ENCODE data around the gene ADGRG1. TPM values are rescaled to one million over a fixed set of nuclear protein-coding genes. Genes with fewer than 3 reads are reported as not detected.

Gene ADGRG1
- total RNA-seq, 2 donors from 2014 or later, result 10.7 to 34.3 TPM

DNA sequence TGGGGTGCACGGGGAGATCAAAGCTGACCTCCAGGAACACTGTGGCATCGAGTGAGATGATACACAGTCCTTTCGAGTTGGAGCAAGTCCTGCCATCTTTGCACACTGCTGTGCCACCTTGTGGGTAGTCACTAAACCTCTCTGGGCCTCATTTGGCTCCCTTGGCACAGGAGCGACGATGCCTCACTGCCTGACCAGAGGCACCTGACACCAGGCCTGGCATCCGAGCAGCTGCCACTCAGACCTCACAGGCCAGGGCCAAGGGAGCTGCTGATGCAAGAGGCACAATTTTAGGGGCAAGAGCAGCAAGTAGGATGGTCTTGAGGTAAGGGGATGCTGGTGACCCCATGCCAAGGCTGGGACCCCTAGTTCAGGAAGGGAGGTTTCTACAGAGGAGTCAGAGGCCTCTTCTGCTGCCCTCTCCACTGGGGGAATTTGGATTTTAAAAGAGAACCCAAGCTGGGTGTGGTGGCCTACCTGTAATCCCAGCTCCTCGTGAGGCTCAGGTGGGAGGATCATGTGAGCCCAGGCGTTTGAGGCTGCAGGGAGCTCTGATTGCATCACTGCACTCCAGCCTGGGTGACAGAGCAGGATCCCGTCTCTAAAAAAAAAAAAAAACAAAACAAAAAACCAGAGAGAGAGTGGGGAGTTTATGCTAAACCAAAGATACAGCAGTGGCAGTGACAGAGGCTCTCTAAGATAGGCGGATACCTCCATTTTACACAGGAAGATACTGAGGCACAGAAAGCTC is 6.7 kb upstream of the ADGRG1 start:
- Mint-ChIP-seq H3K36me3 (ENCODE audit: low read depth) (no peaks in the 10 kb centered on the region), H3K4me3 (no peak overlapping the region), H3K27me3 (peaks cover 7% of the 10 kb centered on the region), H3K27ac (no peak overlapping the region), H3K9me3 (no peaks in the 10 kb centered on the region), H3K4me1 (peaks cover 9% of the 10 kb centered on the region)
- no peak for ATAC-seq (replicated peaks)

DNA sequence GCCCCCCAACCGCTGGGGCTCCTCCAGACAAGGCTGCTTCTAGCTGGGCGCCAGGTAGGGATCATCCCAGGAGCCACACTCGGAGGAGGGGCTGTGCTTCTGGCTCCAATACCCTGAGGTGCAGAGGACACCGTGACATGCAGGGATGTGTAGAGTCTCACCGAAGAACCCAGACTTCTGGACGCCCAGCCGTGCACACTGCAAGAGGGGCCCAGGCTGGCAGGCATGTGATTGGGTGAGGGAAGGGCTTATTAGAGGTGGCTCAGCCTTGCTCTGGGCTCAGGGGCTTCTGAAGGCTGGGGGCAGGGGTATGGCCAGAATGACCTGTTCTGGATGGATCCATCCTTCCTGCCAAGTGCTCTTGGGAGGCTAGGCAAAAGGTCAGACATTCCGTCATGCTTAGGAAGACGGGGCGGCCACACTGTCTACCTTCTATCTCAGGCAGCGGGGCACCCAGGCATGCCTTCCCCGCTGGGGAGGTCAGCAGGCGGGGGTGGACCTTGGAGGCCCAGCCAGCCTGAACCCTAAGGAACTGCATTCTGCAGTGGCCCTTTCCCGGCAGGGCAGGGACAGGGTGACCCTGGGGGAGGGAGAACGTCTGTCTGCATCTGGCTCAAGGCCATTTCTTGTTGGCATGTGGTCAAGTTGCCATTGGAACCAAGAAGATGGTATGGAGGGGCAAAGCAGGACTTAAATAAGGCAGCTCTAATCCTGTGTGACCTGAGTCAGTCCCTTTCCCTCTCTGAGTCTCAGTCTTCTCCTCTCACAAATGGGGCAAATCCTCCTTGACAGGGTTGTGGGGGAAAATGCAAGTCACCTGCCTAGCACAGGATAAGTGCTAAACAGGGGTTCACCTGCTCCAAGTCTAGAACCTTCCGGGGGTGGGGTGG is 5.8 kb upstream of the ADGRG1 start:
- no peak overlapping the region for H3K27ac Mint-ChIP-seq
- no peak overlapping the region for H3K4me3 Mint-ChIP-seq
- H3K27me3 Mint-ChIP-seq, result peaks cover 7% of the 10 kb centered on the region
- H3K4me1 Mint-ChIP-seq, result peaks cover 9% of the 10 kb centered on the region
- H3K9me3 Mint-ChIP-seq, result no peaks in the 10 kb centered on the region
- ATAC-seq (replicated peaks), result no peak
- no peaks in the 10 kb centered on the region for H3K36me3 Mint-ChIP-seq (ENCODE audit: low read depth)

DNA sequence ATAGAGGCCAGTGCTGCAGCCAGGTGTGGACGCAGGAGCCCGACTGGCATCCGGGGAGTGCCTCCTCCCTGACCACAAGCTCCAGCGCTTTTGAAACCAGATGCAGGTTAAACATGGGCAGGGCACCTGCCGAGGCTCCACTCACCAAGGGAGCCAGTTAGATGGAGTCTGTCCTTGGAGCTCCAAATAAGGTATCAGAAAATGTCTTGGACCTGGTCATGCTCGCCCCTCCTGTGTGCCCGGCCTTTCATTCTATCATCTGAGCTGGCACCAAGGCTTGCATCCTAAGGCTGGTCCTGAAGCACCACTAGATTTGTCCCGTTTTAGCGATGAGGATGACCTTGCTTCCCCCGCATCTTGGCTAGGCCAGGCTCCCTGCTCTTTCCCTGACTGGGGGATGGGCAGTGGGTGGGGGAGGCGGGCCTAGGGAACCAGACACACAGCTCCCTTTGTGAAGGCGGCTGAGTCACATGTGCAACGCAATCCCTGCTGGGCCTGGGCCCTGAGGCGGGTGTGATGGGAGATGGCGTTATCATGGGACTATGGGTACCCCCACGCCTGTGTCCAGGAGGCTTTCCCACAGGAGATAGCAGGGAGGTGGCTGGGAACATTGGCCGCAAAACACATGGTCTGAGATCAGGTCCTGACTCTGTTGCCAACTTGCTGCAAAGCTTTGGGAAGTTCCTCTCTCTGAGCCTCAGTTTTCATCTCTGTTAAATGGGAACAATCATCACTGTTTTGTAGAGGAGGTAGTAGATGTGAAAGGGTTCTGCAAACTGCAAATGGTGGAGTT is 5.0 kb upstream of the ADGRG1 start:
- Mint-ChIP-seq H3K27me3 (peaks cover 7% of the 10 kb centered on the region), H3K27ac (no peak overlapping the region), H3K9me3 (no peaks in the 10 kb centered on the region), H3K4me1 (peaks cover 12% of the 10 kb centered on the region), H3K36me3 (ENCODE audit: low read depth) (peaks cover under 1% of the 10 kb centered on the region), H3K4me3 (no peak overlapping the region)
- no peak for ATAC-seq (replicated peaks)

DNA sequence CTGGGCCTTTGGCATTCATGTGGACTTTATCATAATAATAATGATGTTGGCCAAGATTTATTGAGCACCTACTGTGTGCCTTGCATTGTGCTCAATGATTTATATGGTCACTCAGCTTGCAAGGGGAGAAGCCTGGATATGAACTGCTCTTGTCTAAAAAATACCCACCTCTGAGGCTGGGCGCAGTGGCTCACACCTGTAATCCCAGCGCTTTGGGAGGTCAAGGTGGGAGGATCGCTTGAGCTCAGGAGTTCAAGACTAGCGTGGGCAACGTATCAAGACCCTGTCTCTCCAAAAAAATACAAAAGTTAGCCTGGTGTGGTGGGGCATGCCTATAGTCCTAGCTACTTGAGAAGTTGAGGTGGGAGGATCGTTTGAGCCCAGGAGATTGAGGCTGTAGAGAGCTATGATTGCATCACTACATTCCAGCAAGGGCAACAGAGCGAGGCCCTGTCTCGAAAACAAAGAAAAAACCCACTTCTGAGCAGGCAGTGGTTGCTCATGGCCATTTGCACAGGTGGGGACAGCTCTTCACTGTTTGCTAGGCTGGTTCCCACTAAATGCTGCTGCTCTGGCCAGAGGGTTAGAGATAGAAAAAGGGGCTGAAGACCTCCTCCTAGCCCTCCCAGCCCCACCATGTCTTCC is 4.3 kb upstream of the ADGRG1 start:
- Mint-ChIP-seq H3K4me1 (peaks cover 19% of the 10 kb centered on the region), H3K36me3 (ENCODE audit: low read depth) (peaks cover 4% of the 10 kb centered on the region), H3K4me3 (no peak overlapping the region), H3K27me3 (peaks cover 14% of the 10 kb centered on the region), H3K9me3 (no peaks in the 10 kb centered on the region), H3K27ac (peak overlapping the region; percentile 71)
- no peak for ATAC-seq (replicated peaks)

DNA sequence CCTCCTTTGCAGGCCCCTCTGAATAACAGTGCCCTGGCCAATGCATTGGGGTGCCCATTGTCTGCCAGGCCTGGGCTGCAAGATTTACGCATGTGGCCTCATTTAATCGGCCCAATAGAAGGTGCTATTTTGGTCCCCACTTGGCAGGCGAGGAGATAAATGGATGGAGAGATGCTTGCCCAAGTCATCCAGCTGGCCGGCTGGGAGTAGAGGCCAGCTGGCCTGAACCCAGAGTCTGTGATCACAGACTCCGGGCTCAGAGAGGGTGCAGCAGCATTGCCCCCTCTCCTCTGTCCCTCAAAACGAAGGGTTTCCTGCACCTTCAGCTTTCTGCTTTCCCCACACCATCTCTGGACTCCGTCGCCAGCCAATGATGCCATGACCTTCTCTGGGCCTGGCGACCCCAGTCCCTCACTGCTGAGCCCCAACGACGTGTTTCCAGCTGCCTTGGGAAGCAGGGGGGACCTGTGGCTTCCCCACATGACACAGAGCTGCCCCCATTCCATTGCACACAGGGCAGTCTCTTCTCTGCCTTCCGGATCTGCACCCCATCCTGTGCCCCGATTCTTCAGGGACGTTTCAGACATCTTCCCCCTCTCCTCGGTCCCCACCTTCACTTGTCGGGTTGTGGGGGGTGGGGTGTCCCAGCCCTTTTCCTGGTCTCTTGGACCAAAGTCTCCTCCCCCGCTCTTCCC is 3.5 kb upstream of the ADGRG1 start:
- Mint-ChIP-seq H3K27me3 (peaks cover 17% of the 10 kb centered on the region), H3K36me3 (ENCODE audit: low read depth) (peaks cover 4% of the 10 kb centered on the region), H3K4me3 (no peak overlapping the region), H3K4me1 (peaks cover 20% of the 10 kb centered on the region), H3K9me3 (no peaks in the 10 kb centered on the region), H3K27ac (peak overlapping the region; percentile 71)
- no peak for ATAC-seq (replicated peaks)

DNA sequence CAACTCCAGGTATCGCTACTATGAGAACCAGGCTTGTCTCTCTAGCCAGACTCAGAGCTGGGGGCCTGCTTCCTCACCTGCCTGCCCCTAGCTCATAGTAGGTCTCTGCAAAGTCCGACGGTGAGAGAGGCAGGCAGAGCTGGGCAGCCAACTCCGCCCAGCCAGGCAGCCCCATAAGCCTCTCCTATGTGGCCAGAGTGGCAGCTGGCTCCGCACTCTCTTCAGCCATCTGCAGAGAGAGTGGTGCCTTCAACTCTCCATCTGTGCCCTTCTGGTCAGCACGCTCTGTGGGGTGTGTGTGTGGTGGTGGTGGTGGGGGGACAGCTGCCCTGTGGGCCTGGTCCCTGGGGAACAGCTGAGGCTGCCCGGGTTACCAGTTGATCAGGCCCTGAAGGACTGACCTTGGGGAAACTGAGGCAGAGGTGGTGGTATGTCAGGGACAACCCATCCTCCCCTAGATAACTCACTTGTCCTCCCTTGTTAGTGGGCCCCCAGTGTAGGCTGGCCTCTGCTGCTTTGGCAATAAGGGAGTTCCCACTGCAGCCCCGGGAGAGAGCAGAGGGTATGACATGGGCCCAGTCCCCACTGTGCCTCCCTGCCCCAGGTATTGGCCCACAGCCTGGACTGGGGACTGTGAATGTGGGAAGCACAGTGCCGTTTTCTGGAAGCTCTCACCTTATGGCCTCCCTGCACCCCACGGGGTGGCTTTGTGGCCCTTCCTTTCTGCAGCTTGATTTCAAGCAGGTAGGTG is 1.8 kb upstream of the ADGRG1 start:
- H3K4me3 Mint-ChIP-seq, result no peak overlapping the region
- peaks cover 20% of the 10 kb centered on the region for H3K4me1 Mint-ChIP-seq
- no peaks in the 10 kb centered on the region for H3K9me3 Mint-ChIP-seq
- no peak for ATAC-seq (replicated peaks)
- H3K27ac Mint-ChIP-seq, result peak overlapping the region; percentile 71
- peaks cover 26% of the 10 kb centered on the region for H3K27me3 Mint-ChIP-seq
- H3K36me3 Mint-ChIP-seq (ENCODE audit: low read depth), result peaks cover 4% of the 10 kb centered on the region

DNA sequence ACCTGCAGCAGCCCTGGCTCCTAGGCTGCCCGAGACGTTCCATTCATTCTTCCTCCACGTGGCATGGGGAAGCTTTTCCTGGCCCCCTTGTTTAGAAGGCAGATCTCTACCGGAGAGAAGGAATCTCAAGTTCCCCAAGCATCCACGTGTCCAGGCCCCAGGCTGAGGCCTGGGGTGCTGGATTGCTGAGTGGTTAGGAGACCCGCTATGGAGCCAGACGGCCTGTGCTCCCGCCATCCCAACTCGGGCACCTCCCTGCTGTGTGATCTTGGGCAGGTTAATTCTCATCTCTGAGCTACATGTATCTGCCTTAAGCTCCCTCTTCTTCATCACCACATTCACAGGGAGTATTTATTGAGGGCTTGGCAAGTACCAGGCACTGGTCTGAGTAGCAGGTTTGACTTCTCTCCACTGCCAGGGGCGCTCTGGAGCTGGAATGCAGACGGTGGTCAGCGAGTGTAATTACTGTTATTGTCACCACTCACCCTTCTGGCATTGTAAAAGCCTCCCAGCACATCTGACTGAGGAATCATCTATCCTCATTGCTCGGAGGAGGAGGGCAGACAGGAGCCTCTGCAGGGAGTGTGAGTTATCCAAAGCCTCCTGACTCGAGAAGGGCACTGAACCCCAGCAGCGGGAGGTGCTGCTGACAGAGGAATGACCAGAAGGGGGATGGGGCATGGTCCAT is 1.1 kb upstream of the ADGRG1 start:
- H3K27ac Mint-ChIP-seq, result peak overlapping the region; percentile 76
- no peak for ATAC-seq (replicated peaks)
- peaks cover 4% of the 10 kb centered on the region for H3K36me3 Mint-ChIP-seq (ENCODE audit: low read depth)
- no peak overlapping the region for H3K4me3 Mint-ChIP-seq
- H3K9me3 Mint-ChIP-seq, result no peaks in the 10 kb centered on the region
- peaks cover 20% of the 10 kb centered on the region for H3K4me1 Mint-ChIP-seq
- H3K27me3 Mint-ChIP-seq, result peaks cover 26% of the 10 kb centered on the region

DNA sequence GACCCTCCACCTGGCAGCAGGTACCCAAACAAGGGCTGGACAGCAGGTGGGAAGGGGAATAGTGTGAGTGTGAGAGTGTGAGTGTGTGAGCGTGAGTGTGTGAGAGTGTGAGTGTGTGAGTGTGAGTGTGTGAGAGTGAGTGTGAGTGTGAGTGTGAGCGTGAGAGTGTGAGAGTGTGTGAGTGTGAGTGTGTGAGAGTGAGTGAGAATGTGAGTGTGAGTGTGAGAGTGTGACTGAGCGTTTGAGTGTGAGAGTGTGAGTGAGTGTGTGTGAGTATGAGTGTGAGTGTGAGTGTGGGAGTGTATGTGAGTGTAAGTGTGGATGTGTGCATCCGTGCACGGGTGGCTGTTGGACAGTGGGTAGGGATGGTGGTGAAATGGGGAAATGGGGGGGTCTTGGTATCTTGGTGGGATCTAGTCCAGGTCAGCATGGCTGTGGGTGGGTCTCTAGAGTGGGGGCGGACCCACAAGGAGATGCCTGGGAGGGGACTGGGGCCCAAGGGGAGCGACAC is 408 bp downstream of the ADGRG1 start:
- no peaks in the 10 kb centered on the region for H3K9me3 Mint-ChIP-seq

DNA sequence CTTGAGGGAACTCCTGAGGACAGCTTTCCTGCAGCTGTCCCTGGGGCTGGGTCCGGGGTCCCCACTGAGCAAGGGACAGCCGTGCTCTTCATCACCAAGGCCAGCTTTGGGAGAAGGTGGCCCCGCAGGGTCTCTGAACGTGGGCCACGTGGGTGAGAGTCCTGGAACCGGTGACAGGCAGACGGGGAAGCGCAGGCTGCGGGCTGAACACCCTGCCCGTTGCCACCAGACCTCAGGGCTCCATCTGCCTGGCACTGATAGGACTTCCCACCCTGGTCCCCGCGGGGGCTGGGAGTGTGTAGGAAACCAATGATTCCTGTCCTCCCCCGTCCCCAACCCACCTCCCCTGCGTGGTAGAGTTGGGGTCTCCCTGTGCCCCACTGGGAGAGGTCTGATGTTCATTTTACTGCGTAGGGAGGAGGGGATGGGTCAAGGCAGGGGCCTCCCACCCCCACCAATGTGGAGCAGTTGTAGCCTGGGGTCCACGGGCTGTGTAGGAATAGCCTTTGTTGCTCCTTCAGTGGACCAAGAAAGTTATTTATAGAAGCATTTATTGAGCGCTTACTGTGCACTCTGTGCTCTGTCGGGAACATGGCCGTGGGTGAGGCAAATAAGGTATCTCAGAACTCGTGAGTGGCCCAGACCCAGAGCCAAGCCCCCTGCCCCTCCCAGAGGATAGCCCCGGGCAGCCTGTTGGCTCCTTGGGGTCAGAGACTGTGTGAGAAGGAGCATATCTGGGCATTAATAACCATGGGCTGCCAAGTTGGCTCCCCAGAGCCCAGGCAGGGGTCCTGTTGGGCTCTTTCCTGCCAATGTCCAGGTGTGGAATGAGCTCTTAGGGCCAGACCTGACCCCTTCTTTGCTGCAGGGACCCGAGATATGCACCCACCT is 1.3 kb downstream of the ADGRG1 start:
- no peak for ATAC-seq (replicated peaks)
- H3K27me3 Mint-ChIP-seq, result peaks cover 26% of the 10 kb centered on the region
- H3K27ac Mint-ChIP-seq, result peak overlapping the region; percentile 74
- H3K9me3 Mint-ChIP-seq, result no peaks in the 10 kb centered on the region
- peaks cover 20% of the 10 kb centered on the region for H3K4me1 Mint-ChIP-seq
- H3K36me3 Mint-ChIP-seq (ENCODE audit: low read depth), result peaks cover 4% of the 10 kb centered on the region
- H3K4me3 Mint-ChIP-seq, result peak overlapping the region; percentile 67

More for the DNA sequence above, 408 bp downstream of the ADGRG1 start:
- H3K36me3 Mint-ChIP-seq (ENCODE audit: low read depth), result peaks cover 4% of the 10 kb centered on the region
- H3K27me3 Mint-ChIP-seq, result peaks cover 26% of the 10 kb centered on the region
- no peak for ATAC-seq (replicated peaks)
- peak overlapping the region; percentile 67 for H3K4me3 Mint-ChIP-seq
- peak overlapping the region; percentile 74 for H3K27ac Mint-ChIP-seq
- peaks cover 20% of the 10 kb centered on the region for H3K4me1 Mint-ChIP-seq

DNA sequence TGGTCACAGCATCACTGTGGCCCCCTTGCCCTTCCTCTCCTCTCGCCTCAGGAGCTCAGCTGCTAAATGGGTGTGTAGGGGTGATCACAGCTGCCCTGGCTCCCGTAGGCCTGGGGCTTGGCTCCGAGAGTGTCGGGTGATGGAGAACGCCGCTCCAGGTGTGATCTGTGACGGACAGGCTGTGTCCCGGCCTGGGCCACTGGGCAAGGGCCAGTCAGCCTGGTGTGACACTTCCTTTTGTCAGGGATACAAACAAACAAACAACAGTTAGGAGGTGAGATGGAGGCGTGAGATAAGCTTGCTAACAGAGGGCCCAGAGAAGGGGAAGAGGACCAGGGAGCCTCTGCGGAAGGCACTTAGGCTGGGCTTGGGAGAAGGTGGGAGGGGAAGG is 2.0 kb downstream of the ADGRG1 start:
- Mint-ChIP-seq H3K4me1 (peaks cover 17% of the 10 kb centered on the region), H3K4me3 (no peak overlapping the region), H3K27me3 (peaks cover 24% of the 10 kb centered on the region), H3K9me3 (no peaks in the 10 kb centered on the region), H3K36me3 (ENCODE audit: low read depth) (peaks cover 4% of the 10 kb centered on the region), H3K27ac (no peak overlapping the region)
- ATAC-seq (replicated peaks), result no peak

DNA sequence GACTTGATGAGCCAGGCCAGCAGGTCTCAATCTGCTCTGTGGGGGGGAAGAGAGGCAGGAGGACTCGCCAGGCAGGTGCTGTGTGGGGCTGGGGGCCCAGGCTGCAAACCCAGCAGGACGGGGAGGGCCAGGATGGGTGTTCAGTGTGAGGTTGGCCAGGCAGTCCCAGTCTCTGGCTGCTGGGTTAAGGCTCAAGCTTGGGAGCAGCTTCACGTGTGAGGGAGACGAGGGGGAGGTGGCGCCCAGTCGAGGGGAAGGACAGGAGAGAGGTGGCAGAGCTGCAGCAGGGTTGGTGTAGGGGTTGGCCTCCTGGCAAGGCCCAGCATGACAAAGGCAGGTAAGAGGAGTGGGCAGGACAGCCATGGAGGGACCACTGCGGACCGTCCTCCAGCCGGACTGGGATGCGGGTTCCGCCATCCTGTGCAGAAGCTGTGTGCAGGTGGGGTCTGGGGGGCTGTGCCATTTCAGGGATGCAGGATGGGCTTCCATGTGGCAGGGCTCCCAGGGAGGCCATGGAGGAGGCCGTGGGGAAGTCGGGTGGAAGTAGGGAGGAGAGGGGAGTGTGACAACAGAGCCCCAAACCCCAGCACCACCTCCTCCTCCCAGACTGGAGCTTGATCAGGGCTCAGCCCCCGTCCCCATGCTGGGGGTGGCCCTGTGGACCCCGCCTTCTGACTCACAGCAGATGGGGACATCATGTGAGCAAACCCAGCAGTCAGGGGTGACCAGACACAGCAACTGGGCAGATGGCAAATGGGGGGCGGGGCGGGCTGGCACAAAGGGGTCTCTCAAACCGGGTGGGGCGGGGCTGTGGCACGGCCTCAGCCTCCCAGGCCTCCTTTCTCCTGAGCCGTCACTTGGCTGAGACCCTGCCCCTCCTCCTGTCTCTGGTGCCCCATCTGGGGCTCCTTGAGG is 2.8 kb downstream of the ADGRG1 start:
- H3K4me3 Mint-ChIP-seq, result no peak overlapping the region
- no peaks in the 10 kb centered on the region for H3K9me3 Mint-ChIP-seq
- H3K4me1 Mint-ChIP-seq, result peaks cover 11% of the 10 kb centered on the region
- peaks cover 4% of the 10 kb centered on the region for H3K36me3 Mint-ChIP-seq (ENCODE audit: low read depth)
- H3K27ac Mint-ChIP-seq, result no peak overlapping the region
- peaks cover 19% of the 10 kb centered on the region for H3K27me3 Mint-ChIP-seq
- ATAC-seq (replicated peaks), result no peak
